Measurements from ENCODE around the gene GALNT2.

Gene GALNT2

GRCh38 chr1:230230948-230231773 lies 164.1 kb downstream of the GALNT2 start:
- no peak for DNase-seq (ENCODE audit: low read depth)
- no peak overlapping the region for H3K4me3 ChIP-seq (ENCODE audit: control insufficient read depth, low read depth, low read length)
- TF ChIP-seq, protein P1, sequence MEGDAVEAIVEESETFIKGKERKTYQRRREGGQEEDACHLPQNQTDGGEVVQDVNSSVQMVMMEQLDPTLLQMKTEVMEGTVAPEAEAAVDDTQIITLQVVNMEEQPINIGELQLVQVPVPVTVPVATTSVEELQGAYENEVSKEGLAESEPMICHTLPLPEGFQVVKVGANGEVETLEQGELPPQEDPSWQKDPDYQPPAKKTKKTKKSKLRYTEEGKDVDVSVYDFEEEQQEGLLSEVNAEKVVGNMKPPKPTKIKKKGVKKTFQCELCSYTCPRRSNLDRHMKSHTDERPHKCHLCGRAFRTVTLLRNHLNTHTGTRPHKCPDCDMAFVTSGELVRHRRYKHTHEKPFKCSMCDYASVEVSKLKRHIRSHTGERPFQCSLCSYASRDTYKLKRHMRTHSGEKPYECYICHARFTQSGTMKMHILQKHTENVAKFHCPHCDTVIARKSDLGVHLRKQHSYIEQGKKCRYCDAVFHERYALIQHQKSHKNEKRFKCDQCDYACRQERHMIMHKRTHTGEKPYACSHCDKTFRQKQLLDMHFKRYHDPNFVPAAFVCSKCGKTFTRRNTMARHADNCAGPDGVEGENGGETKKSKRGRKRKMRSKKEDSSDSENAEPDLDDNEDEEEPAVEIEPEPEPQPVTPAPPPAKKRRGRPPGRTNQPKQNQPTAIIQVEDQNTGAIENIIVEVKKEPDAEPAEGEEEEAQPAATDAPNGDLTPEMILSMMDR (IDR thresholded peaks at IDR 0.05; ENCODE audit: control insufficient read depth, insufficient read depth, low read depth, low read length, missing control alignments) = no peak

- DNase-seq (ENCODE audit: low read depth) = no peak
- TF ChIP-seq, protein P1 (IDR thresholded peaks at IDR 0.05; ENCODE audit: control insufficient read depth, insufficient read depth, low read depth, low read length, missing control alignments) = no peak
- H3K4me3 ChIP-seq (ENCODE audit: control insufficient read depth, low read depth, low read length) = no peak overlapping the region
Observed at GRCh38 chr1:230231774-230232145, 164.7 kb downstream of the GALNT2 start.

DNA sequence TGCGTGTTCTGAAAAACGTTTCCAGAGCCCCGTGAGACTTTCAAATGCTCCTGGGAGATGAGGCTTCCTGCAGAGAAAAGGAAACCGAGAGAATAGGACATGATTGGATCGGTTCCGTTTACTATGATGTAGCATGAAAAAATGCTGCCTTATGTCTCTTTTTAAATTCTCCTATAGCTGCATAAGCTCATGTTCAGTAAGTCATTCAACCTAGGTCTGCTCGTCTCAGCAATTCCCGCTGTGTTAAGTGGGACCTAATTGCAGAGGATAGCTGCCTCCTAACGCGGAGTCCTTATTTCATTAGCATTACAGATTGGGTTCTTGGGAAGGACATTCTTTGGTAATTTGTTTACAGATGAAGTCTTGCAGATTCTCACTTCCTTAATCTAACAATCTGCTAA lies 165.3 kb downstream of the GALNT2 start:
- H3K4me3 ChIP-seq (ENCODE audit: control insufficient read depth, low read depth, low read length) = no peak overlapping the region
- TF ChIP-seq, protein P1 (IDR thresholded peaks at IDR 0.05; ENCODE audit: control insufficient read depth, insufficient read depth, low read depth, low read length, missing control alignments) = no peak
- no peak for DNase-seq (ENCODE audit: low read depth)

DNA sequence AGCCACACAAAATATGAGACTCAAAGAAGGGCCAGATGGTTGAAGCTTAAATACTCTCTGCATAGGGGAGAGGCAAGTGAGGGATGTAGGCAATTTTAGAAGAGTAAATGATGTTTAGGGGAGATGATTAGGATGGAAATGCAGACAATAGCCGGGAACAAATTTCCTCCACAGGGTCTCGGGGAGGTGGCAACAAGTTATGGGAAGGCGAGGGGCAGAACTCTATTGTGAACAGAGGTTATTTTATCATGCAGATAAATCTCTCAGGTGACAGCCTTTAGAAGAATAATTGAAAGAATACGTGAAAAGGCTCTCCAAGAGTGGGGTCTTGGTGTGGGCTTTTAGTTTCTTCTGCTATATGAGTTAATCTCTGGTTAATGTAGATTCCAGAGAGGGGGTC lies 166.7 kb downstream of the GALNT2 start:
- no peak overlapping the region for H3K4me3 ChIP-seq (ENCODE audit: control insufficient read depth, low read depth, low read length)
- DNase-seq (ENCODE audit: low read depth) = no peak
- TF ChIP-seq, protein P1 (IDR thresholded peaks at IDR 0.05; ENCODE audit: control insufficient read depth, insufficient read depth, low read depth, low read length, missing control alignments) = no peak

- no peak overlapping the region for H3K4me3 ChIP-seq (ENCODE audit: control insufficient read depth, low read depth, low read length)
- TF ChIP-seq, protein P1 (IDR thresholded peaks at IDR 0.05; ENCODE audit: control insufficient read depth, insufficient read depth, low read depth, low read length, missing control alignments) = no peak
- DNase-seq (ENCODE audit: low read depth) = no peak
Observed at GRCh38 chr1:230235876-230236275, 168.8 kb downstream of the GALNT2 start.

DNA sequence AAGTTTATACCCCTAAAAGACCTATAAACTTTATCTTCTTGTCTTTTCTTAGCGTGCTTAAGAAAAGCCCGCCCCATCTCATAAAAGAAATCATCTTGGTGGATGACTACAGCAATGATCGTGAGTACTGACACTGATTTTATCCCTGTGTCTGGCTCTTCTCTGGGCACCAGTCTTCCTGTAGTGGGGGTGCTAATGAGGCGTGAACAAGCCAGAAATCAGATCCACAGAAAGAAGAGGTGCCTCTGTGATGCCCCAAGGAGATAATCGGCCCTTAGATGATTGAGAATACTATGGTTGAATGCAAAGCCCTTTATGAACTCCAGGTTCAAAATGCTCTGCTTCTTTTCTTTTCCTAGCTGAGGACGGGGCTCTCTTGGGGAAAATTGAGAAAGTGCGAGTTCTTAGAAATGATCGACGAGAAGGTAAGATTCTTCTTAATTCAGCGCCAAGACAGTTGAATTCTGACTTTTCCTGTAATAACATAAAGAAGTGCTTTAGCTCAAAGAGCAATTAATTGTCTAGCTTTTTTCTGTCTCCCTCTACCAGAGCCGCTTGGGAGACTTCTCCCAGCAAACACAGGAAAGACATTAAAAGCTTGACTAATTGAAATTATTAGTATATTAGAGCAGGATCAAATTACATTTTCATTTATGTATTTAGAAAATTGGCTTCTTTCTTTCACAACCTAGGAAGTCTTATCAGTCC lies 169.4 kb downstream of the GALNT2 start:
- DNase-seq (ENCODE audit: low read depth) = no peak
- TF ChIP-seq, protein P1 (IDR thresholded peaks at IDR 0.05; ENCODE audit: control insufficient read depth, insufficient read depth, low read depth, low read length, missing control alignments) = no peak
- H3K4me3 ChIP-seq (ENCODE audit: control insufficient read depth, low read depth, low read length) = no peak overlapping the region
